HCT116 (cell line): Measurements from ENCODE around the gene TNFRSF19.

Experiments
- CTCF ChIP-seq, 3 experiments: fragments of 200-600 bp in 1 of 3; sonication (generic) in 1 of 3; IDR thresholded peaks in 2 of 3; conservative IDR thresholded peaks in 1 of 3; 2 replicates each; pipeline ENCODE4 v1.5.1; 2012 to 2017; ENCODE audit warnings: low read depth in 2 of 3, low read length in 2 of 3, antibody characterized with exemption in 1 of 3, borderline replicate concordance in 1 of 3, control low read depth in 1 of 3, mild to moderate bottlenecking in 1 of 3, mixed read lengths in 1 of 3, mixed run types in 1 of 3, moderate library complexity in 1 of 3; ENCODE audit not compliant: insufficient read depth in 1 of 3
- EZH2 ChIP-seq: fragments of 200-600 bp; sonication (generic); IDR thresholded peaks from 2 replicates; pipeline ENCODE4 v1.6.1; 2017; ENCODE audit warnings: antibody characterized with exemption, mixed run types
- JUND ChIP-seq: IDR thresholded peaks from 2 replicates; pipeline ENCODE4 v1.6.1; 2012
- MAX ChIP-seq: IDR thresholded peaks from 2 replicates; pipeline ENCODE4 v1.6.1; 2012
- POLR2A ChIP-seq: IDR thresholded peaks from 2 replicates; pipeline ENCODE4 v1.7.0; 2011; ENCODE audit warnings: borderline replicate concordance; ENCODE audit not compliant: insufficient read depth, insufficient read length; ENCODE audit errors: extremely low read depth
- POLR2AphosphoS5 ChIP-seq: IDR thresholded peaks from 2 replicates; pipeline ENCODE4 v1.6.1; 2011; ENCODE audit warnings: mild to moderate bottlenecking, low read depth, low read length, moderate library complexity
- REST ChIP-seq: IDR thresholded peaks from 2 replicates; pipeline ENCODE4 v1.6.1; 2012; ENCODE audit warnings: low read depth
- SRF ChIP-seq: IDR thresholded peaks from 2 replicates; pipeline ENCODE4 v1.6.1; 2012; ENCODE audit warnings: low read depth

GRCh38 chr13:23629566-23630272, 59.5 kb downstream of the TNFRSF19 start:
- TF ChIP-seq POLR2AphosphoS5 = no peak
- no peak for TF ChIP-seq CTCF (IDR thresholded peaks at IDR 0.05 in 2 of 3, conservative IDR thresholded peaks at IDR 0.05 in 1 of 3; ENCODE audit: borderline replicate concordance in 1 of 3, insufficient read depth in 1 of 3, low read depth in 2 of 3, low read length in 2 of 3)
- TF ChIP-seq REST = no peak
- no peak for TF ChIP-seq MAX
- TF ChIP-seq POLR2A = no peak
- no peak for TF ChIP-seq EZH2
- no peak for TF ChIP-seq SRF
- TF ChIP-seq JUND = no peak
